ENCODE results near the gene RERE.

DNA sequence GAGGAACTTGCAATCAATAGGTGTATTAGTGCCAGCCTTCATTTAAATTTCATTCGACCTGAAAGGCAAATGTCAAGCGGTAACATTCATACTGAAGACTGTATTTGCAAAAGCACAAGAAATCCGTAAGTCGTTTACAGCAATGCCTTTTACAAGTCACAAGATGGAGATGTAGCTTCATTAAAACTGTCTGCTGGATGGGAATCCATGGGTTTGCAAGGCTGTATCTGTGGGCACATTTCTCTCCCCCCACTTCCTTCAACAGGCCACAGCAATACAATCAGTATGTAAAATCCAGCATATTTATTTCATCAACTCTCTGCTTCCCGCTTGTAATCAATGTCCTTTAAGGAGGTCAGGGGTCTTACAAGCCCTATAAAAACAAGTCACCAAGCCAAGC is 352.4 kb downstream of the RERE start:
- TF ChIP-seq POLR2A (IDR thresholded peaks at IDR 0.05) = no peak
- TF ChIP-seq CTCF (IDR thresholded peaks at IDR 0.05) = no peak

All from body of pancreas (tissue), 4 donors.